Activated effector memory CD4-positive, alpha-beta T cell treated with anti-CD3 and anti-CD28 coated beads, Interleukin-2, amount 50 U/mL, for 16 hours (primary cell): ENCODE data around the gene TADA3.
"Not testable (repeated sequence)": the region's sequence is repeated elsewhere in the genome, so short reads cannot be mapped to it uniquely, and the experiment has no call there.

ENCODE experiments used
- DNase-seq: peaks from one replicate; pipeline ENCODE4 v3.0.0-alpha.2; 2020

The TADA3 gene

GRCh38 chr3:9782770-9783169 is 9.5 kb downstream of the TADA3 start:
- no peak for DNase-seq

GRCh38 chr3:9781978-9782603 is 10.2 kb downstream of the TADA3 start:
- no peak for DNase-seq

DNA sequence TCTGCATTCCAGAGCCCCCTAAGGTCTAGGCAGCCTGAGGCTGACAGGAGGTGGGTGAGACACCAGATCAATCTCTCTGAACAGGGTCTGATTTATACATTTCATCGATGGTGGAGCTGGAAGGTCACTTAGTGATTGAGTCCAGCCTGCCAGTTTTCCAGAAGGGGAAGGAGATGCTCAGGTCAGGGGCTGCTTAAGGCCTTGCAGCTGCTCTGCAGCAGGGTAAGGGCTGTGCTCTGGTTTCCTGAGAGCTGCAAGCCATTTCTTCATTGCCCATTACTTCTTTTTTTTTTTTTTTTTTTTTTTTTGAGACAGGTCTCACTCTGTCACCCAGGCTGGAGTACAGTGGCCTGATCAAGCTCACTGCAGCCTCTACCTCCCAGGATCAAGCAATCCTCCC is 10.7 kb downstream of the TADA3 start:
- DNase-seq = no peak

DNA sequence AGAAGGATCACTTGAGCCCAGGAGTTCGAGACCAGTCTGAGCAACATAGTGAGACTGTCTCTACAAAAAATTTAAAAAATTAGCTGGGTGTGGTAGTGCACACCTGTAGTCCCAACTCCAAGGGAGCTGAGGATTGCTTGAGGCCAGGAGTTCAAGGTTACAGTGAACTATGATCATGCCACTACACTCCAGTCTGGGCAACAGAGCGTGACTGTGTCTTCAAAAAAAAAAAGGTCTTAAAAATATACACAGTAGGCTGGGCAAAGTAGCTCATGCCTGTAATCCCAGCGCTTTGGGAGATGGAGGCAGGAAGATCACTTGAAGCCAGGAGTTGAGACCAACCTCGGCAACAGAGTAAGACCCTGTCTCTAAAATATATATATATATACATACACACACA is 11.4 kb downstream of the TADA3 start:
- no peak for DNase-seq

GRCh38 chr3:9780458-9780812 is 11.8 kb downstream of the TADA3 start:
- DNase-seq = no peak

GRCh38 chr3:9779721-9780457 is 12.4 kb downstream of the TADA3 start:
- DNase-seq = peak; percentile 65

GRCh38 chr3:9779075-9779593 is 13.1 kb downstream of the TADA3 start:
- DNase-seq = no peak

GRCh38 chr3:9778143-9779074 is 13.9 kb downstream of the TADA3 start:
- DNase-seq = peak; percentile 84

- DNase-seq = no peak
These were observed 14.6 kb downstream of the TADA3 start for GRCh38 chr3:9777694-9778021.

- DNase-seq = no peak
These were observed 15.2 kb downstream of the TADA3 start for GRCh38 chr3:9776896-9777693.

- not testable (repeated sequence) for DNase-seq
These were observed 21.3 kb downstream of the TADA3 start for GRCh38 chr3:9771007-9771406.

DNA sequence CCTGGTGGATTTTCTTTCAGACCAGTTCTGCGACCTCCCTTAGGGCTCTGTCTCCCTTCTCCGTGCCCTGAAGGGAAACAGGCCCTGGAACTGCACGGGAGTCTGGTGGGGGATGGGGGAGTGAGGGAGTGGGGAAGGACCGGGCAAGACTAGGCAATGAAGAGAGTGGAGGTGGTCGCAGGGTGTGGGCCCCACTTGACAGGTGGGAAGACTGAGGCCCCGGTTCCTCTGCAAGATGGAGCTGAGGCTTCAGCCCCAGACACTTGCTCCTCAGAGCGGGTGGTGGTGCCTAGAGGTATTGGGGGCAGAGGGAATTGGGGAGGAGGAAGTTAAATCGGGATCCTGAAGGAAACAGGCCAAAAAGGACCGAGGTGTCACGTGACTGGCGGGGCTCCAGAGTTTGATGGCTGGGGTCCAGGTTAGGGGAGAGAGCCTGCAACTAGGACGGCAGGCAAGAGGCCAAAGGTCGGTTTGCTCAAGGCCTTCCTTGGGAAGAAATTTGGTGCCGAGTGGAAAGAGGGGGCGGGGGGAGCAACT is 21.9 kb downstream of the TADA3 start:
- no peak for DNase-seq

DNA sequence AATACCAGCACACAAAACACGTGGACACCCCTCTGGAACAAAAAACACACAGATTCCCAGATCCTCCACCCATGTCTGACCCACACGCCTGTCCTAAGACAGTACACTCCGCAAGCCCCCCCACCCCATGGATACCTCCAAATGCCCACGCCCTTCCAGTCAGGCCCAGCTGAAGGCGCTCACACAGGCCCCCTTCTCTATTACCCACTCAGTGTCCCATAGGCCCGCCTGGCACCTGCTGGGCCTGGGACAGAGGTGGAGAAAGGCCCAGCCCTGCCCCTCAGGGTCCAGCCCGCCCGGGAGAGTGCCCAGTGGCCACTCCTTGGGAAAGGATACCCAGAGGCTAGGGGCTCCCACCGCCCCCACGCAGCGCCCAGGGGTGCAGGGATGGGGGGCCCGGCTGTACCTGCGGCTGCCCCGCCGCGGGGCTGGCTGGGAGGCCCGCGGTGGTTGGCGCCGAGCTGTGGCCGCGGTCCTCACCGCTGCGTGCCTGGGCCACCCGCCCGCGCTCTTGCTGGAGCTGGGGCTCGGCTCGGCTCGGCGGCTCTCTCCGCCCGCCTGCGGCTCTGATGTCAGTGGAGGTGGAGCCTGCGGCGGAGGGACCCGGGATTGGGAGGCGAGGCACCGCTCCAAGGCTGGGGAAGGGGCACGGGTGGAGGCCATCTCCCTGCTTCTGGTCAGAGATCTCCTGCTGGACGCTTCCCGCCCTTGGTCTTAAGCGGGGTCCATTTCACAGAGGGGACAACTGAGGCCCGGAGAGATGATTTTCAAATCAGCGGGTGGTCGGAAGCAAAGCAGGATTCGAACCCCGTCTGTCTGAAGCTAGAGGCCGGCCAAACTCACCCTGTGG is 22.6 kb downstream of the TADA3 start, which contains the start of gene CAMK1:
TSS of gene CAMK1 (minus strand) at position 522 of the 850 bp plus-strand sequence. CDS start 2,198 bp downstream, outside the sequence.
- peak; percentile 87 for DNase-seq

- no peak for DNase-seq
These were observed 23.3 kb downstream of the TADA3 start for GRCh38 chr3:9769012-9769411.

DNA sequence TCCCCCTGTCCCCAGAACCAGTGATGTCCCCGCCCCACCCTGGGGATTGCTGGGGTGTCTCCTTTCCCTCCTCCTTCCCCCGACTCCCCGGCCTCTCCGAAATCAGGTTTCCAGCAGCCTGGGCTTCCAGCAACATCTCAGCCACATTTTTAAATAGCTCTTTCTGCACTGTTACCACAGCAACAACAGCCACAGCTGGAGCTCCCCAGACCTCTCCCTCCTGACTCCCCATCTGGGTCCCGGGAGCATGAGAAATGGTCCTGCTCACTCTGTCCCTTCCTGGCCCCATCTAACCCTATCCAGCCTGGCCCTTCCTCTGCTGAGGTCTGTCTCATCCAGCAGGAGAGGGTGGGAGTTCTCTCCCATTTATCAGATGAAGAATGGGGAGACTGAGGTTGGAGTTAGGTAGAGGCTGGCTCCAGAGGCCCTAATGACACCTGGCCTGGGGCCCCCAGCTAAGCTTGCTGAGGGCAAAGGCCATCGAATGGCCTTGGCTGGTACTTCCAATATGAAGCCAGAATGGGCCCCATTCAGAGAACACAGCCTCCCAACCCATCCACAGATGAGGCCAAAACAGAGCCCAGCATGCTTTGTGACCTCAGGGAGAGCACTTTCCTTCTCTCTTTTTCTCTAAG is 24.0 kb downstream of the TADA3 start:
- no peak for DNase-seq

- no peak for DNase-seq
These were observed 24.9 kb downstream of the TADA3 start for GRCh38 chr3:9767418-9767817.

GRCh38 chr3:9765865-9766264 is 26.4 kb downstream of the TADA3 start:
- no peak for DNase-seq

DNA sequence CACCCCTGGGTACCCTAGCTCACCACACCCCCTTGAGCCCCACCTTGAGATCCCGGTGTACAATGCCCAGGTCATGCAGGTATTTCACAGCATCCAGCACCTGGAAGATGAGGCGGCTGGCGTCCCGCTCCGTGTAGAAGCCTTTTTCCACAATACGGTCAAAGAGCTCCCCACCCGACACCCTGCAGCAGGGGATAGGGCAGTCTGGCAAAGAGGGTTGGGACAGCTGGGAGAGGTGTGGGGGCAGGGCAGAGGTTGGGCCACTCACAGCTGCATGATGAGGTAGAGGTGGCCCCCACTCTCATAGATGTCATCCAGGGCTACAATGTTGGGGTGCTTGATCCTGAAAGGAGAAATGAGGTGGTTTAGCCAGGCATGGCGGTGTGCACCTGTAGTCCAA is 29.4 kb downstream of the TADA3 start:
- no peak for DNase-seq

GRCh38 chr3:9761919-9762318 is 30.4 kb downstream of the TADA3 start:
- no peak for DNase-seq

DNA sequence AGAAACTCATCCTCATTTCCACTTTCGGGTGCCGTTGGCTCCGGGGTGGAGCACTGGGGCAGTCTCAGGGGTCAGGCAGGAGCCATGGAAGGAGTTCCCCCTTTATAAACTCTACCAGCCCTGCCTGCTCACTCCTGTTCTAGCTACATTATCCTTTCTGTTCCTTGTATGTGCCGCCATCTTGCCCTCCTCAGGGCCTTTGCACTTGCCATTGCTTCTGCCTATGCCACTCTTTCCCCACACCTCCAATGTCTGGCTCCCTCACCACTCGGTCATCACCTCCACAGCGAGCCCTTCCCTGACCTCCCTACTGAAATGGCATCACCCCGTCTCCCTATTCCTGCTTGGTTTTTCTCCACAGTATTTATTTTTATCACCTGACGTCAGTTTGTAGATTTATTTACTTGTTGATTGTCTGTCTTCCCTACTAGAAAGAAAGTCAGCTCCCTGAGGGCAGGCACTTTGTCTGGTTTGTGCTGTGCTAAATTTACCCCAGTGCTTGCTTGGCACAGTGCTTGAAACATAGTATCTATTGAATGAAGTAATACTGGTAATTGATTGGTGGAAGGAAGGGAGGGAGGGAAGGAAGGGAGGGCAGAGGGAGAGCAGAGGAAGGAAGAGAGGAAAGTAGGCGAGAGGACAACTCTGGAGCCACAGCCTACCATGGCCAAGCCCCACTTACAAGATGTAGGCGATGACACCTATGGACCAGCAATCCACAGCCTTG is 31.3 kb downstream of the TADA3 start:
- DNase-seq = no peak
